ENCODE data around the gene KLHDC1.
"Not testable (repeated sequence)": the region's sequence is repeated elsewhere in the genome, so short reads cannot be mapped to it uniquely, and the experiment has no call there.

Gene KLHDC1

GRCh38 chr14:49781040-49781439, 88.1 kb downstream of the KLHDC1 start:
- FAIRE-seq; DNase-seq (ENCODE audit: low spot score): not testable (repeated sequence)

GRCh38 chr14:49783394-49784014, 90.6 kb downstream of the KLHDC1 start:
- no peak for DNase-seq (ENCODE audit: low spot score)
- FAIRE-seq, result no peak

GRCh38 chr14:49786315-49786714, 93.4 kb downstream of the KLHDC1 start:
- DNase-seq (ENCODE audit: low spot score), result no peak
- FAIRE-seq, result no peak

- no peak for FAIRE-seq
Measured at GRCh38 chr14:49792618-49793017, 99.7 kb downstream of the KLHDC1 start.

GRCh38 chr14:49796025-49796424, 103.1 kb downstream of the KLHDC1 start:
- no peak for DNase-seq (ENCODE audit: low spot score)

More at GRCh38 chr14:49792618-49793017, 99.7 kb downstream of the KLHDC1 start:
- DNase-seq (ENCODE audit: low spot score), result no peak

More at GRCh38 chr14:49796025-49796424, 103.1 kb downstream of the KLHDC1 start:
- FAIRE-seq, result no peak

Data from urothelium cell line (cell line).